SU-DHL-6 (cell line): ENCODE results near the gene C3orf18.

Experiments
- H2AFZ ChIP-seq: fragments of 200-600 bp; sonication (generic); 2 replicates; pipeline ENCODE4 v1.6.1; 2014; ENCODE audit warnings: low read depth, mild to moderate bottlenecking, moderate library complexity, mixed read lengths, antibody characterized with exemption, low read length; ENCODE audit not compliant: severe bottlenecking
- H3F3A ChIP-seq: fragments of 200-600 bp; shearing (Covaris generic); 2 replicates; pipeline ENCODE4 v1.6.0; 2016; ENCODE audit warnings: antibody characterized with exemption, mild to moderate bottlenecking; ENCODE audit not compliant: insufficient read depth
- H3K27ac ChIP-seq: fragments of 200-600 bp; sonication (generic); 2 replicates; pipeline ENCODE4 v1.5.1; 2016; ENCODE audit warnings: low read depth, mild to moderate bottlenecking, low read length, moderate library complexity, mixed read lengths
- H3K27me3 ChIP-seq: fragments of 200-600 bp; sonication (generic), shearing (Covaris generic); 2 replicates; pipeline ENCODE4 v1.6.0; 2014; ENCODE audit warnings: mild to moderate bottlenecking, low read length
- H3K36me3 ChIP-seq: fragments of 200-600 bp; sonication (generic); 2 replicates; pipeline ENCODE4 v1.6.1; 2014; ENCODE audit warnings: mild to moderate bottlenecking, low read length, mixed read lengths
- H3K4me2 ChIP-seq: fragments of 300-600, 200-600 bp; shearing (Covaris generic), sonication (generic); 2 replicates; pipeline ENCODE4 v1.6.0; 2014; ENCODE audit warnings: low read length, low read depth, mild to moderate bottlenecking; ENCODE audit not compliant: poor library complexity, severe bottlenecking
- H3K4me3 ChIP-seq: fragments of 200-600 bp; sonication (generic); 2 replicates; pipeline ENCODE4 v1.5.1; 2014; ENCODE audit warnings: antibody characterized with exemption, low read length, mild to moderate bottlenecking, mixed read lengths; ENCODE audit not compliant: insufficient read depth, poor library complexity, severe bottlenecking
- H3K79me2 ChIP-seq: fragments of 200-600 bp; sonication (generic); 2 replicates; pipeline ENCODE4 v1.6.1; 2014; ENCODE audit warnings: mild to moderate bottlenecking, low read length, moderate library complexity; ENCODE audit not compliant: insufficient read depth
- H3K9ac ChIP-seq: fragments of 200-600 bp; sonication (generic); 2 replicates; pipeline ENCODE4 v1.7.0; 2014; ENCODE audit warnings: mild to moderate bottlenecking, low read length
- H3K9me2 ChIP-seq: fragments of 200-600 bp; sonication (generic); replicated peaks from 2 replicates; pipeline ENCODE4 v1.6.1; 2014; ENCODE audit warnings: low read length; ENCODE audit not compliant: insufficient read depth
- H3K9me3 ChIP-seq: fragments of 200-600 bp; sonication (generic); 2 replicates; pipeline ENCODE4 v1.6.1; 2014; ENCODE audit warnings: low read length, mixed read lengths; ENCODE audit not compliant: insufficient read depth
- H4K20me1 ChIP-seq: fragments of 200-600 bp; sonication (generic); 2 replicates; pipeline ENCODE4 v1.6.1; 2014; ENCODE audit warnings: low read depth, mild to moderate bottlenecking, antibody characterized with exemption, low read length, moderate library complexity, mixed read lengths
- EZH2phosphoT487 ChIP-seq: fragments of 200-600 bp; sonication (generic), shearing (Covaris generic); conservative IDR thresholded peaks from 2 replicates; pipeline ENCODE4 v1.6.1; 2018; ENCODE audit warnings: mild to moderate bottlenecking, antibody characterized with exemption, low read length, moderate library complexity, mixed read lengths
- TF ChIP-seq, protein P1 (sequence below): fragments of 200-600 bp; sonication (generic); IDR thresholded peaks from one replicate; pipeline ENCODE4 v1.5.1; 2017; ENCODE audit warnings: antibody characterized with exemption, mild to moderate bottlenecking, low read length, moderate library complexity; ENCODE audit not compliant: insufficient read depth, poor library complexity, severe bottlenecking

C3orf18 gene

DNA sequence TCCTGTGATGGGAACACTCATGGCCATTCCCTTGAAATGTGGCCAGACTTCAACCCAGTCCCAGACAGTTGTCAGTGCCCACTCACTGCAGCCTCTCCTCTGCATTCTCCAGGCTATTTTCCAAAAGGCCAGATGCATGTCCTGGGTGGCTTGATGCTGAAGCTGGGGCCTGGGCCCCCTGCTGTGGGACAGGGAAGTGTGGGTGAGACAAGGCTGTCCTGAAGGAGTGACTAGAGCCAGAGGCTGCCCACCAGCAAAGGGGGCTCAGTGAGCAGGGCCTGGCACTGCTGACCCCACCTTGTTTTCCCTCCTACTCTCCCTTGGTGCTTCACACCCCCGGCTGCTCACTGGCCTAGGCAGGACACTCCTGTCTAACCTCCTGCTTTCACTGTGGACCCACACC, 32.2 kb upstream of the C3orf18 start:
- Histone ChIP-seq H3K4me3 (no peak overlapping the region), H3K4me2 (no peak overlapping the region), H3K27ac (no peak overlapping the region), H3K9ac (no peak overlapping the region), H3K9me3 (no peaks in the 10 kb centered on the region), H2AFZ (no peak overlapping the region), H4K20me1 (no peaks in the 10 kb centered on the region), H3K27me3 (no peaks in the 10 kb centered on the region), H3K9me2 (no peaks in the 10 kb centered on the region), H3K36me3 (no peaks in the 10 kb centered on the region), H3F3A (no peaks in the 10 kb centered on the region), H3K79me2 (no peaks in the 10 kb centered on the region)
- TF ChIP-seq, protein P1, sequence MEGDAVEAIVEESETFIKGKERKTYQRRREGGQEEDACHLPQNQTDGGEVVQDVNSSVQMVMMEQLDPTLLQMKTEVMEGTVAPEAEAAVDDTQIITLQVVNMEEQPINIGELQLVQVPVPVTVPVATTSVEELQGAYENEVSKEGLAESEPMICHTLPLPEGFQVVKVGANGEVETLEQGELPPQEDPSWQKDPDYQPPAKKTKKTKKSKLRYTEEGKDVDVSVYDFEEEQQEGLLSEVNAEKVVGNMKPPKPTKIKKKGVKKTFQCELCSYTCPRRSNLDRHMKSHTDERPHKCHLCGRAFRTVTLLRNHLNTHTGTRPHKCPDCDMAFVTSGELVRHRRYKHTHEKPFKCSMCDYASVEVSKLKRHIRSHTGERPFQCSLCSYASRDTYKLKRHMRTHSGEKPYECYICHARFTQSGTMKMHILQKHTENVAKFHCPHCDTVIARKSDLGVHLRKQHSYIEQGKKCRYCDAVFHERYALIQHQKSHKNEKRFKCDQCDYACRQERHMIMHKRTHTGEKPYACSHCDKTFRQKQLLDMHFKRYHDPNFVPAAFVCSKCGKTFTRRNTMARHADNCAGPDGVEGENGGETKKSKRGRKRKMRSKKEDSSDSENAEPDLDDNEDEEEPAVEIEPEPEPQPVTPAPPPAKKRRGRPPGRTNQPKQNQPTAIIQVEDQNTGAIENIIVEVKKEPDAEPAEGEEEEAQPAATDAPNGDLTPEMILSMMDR: no peak
- TF ChIP-seq EZH2phosphoT487: no peak

DNA sequence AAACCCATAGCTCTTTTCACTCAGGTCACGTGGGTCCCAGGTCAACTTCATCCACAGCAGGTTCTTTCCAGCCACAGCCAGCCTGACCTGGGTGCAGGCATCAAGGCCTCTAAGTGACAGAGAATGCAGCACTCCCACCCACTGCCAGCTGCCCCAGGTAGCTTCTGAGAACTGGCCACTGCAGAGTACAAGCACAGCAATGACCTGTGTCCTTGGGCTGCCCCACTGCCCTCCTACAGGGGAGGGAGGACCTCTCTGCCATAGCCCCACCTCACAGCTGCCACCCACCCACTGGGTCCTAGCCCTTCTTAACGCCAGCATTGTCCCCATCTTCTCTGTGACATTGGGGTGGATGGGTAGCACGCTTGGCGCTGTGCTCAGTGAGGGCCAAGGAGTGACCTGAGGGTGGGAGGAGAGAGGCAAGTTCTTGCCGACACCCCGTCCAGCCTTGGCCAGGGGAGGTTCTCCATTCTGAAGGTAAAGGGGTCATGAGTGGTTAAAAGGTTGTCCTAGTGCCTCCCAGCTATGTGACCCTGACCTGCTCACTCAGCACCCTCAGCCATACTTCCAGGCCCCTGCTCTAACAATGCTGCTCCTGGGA, 31.7 kb upstream of the C3orf18 start:
- H3K27ac ChIP-seq: no peak overlapping the region

DNA sequence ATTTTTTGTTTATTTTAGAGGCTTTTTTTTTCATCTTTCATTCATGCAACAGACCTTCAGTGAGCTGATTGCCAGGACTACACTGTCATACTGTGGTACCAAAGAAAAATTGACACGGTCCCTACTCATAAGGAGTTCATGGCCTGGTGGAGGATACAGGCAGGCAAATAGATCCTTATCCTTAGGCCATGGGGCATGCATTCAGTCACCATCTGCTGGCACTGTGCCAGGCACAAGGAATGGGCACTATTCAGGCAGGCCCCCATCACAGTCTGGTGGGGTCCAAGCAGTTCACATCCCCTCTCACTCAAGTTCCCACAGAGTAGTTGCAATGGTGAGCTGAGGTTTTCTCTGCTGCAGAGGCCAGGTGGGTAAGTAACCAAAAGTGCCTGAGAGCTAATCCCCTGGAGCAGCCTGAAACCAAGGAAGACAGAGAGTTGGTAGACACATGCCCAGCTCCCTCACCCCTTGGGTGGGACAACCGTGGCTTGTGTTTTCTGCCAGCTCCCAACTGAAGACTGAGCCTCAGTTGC, 26.8 kb upstream of the C3orf18 start:
- Histone ChIP-seq H3K4me3 (no peak overlapping the region), H3F3A (no peaks in the 10 kb centered on the region), H2AFZ (no peak overlapping the region), H3K9me3 (no peaks in the 10 kb centered on the region), H4K20me1 (no peaks in the 10 kb centered on the region), H3K79me2 (no peaks in the 10 kb centered on the region), H3K4me2 (no peak overlapping the region), H3K27ac (no peak overlapping the region), H3K36me3 (no peaks in the 10 kb centered on the region), H3K9me2 (no peaks in the 10 kb centered on the region), H3K27me3 (no peaks in the 10 kb centered on the region), H3K9ac (no peak overlapping the region)
- TF ChIP-seq, protein P1: no peak
- TF ChIP-seq EZH2phosphoT487: no peak

More for the DNA sequence above, 31.7 kb upstream of the C3orf18 start:
- no peak overlapping the region for H3K4me3 ChIP-seq
- TF ChIP-seq EZH2phosphoT487: no peak
- TF ChIP-seq, protein P1: no peak
- no peaks in the 10 kb centered on the region for H3K79me2 ChIP-seq
- H3K9ac ChIP-seq: no peak overlapping the region
- H3K9me2 ChIP-seq: no peaks in the 10 kb centered on the region
- H3F3A ChIP-seq: no peaks in the 10 kb centered on the region
- H3K27me3 ChIP-seq: no peaks in the 10 kb centered on the region
- H2AFZ ChIP-seq: no peak overlapping the region
- no peak overlapping the region for H3K4me2 ChIP-seq
- no peaks in the 10 kb centered on the region for H3K36me3 ChIP-seq
- no peaks in the 10 kb centered on the region for H3K9me3 ChIP-seq
- H4K20me1 ChIP-seq: no peaks in the 10 kb centered on the region
